HG02943 (cell line): Measurements from ENCODE around the gene PIP5K1B.

ENCODE experiments used
- ATAC-seq: cut with Tn5 transposase; IDR thresholded peaks from one replicate; pipeline ENCODE4 v1.9.1; 2021; ENCODE audit warnings: mild to moderate bottlenecking, low read depth, moderate library complexity; ENCODE audit not compliant: unreplicated experiment

PIP5K1B gene

GRCh38 chr9:69004836-69005235, 299.8 kb downstream of the PIP5K1B start:
- ATAC-seq: no peak

GRCh38 chr9:69009708-69010107, 304.7 kb downstream of the PIP5K1B start:
- no peak for ATAC-seq

- no peak for ATAC-seq
These were observed 307.8 kb downstream of the PIP5K1B start for GRCh38 chr9:69012696-69013381.

- no peak for ATAC-seq
These were observed 308.3 kb downstream of the PIP5K1B start for GRCh38 chr9:69013382-69013727.

- ATAC-seq: no peak
These were observed 309.0 kb downstream of the PIP5K1B start, which contains the start of gene PRKACG for GRCh38 chr9:69014013-69014412. PRKACG (minus strand) TSS chr9:69014113; CDS start chr9:69014092, 21 bp downstream.

GRCh38 chr9:69016191-69017096, 311.4 kb downstream of the PIP5K1B start:
- ATAC-seq: no peak

- ATAC-seq: no peak
These were observed 313.7 kb downstream of the PIP5K1B start for GRCh38 chr9:69018737-69019136.

GRCh38 chr9:69019808-69020207, 314.8 kb downstream of the PIP5K1B start:
- no peak for ATAC-seq

GRCh38 chr9:69020301-69021145, 315.5 kb downstream of the PIP5K1B start:
- ATAC-seq: no peak

- ATAC-seq: no peak
These were observed 318.6 kb downstream of the PIP5K1B start for GRCh38 chr9:69023650-69024049.

- peak; percentile 80 for ATAC-seq
These were observed 322.5 kb downstream of the PIP5K1B start for GRCh38 chr9:69027355-69028097.

- no peak for ATAC-seq
These were observed 323.7 kb downstream of the PIP5K1B start for GRCh38 chr9:69028754-69029153.

GRCh38 chr9:69029535-69029934, 324.5 kb downstream of the PIP5K1B start:
- ATAC-seq: no peak

GRCh38 chr9:69030851-69031645, 326.0 kb downstream of the PIP5K1B start:
- no peak for ATAC-seq

- no peak for ATAC-seq
These were observed 329.0 kb downstream of the PIP5K1B start for GRCh38 chr9:69034071-69034470.

GRCh38 chr9:69035438-69036308, 330.6 kb downstream of the PIP5K1B start, which contains the start of gene FXN:
FXN (plus strand) TSS chr9:69035752; CDS start chr9:69035783, 31 bp downstream.
- ATAC-seq: peak; percentile 92

- ATAC-seq: peak; percentile 36
These were observed 331.3 kb downstream of the PIP5K1B start for GRCh38 chr9:69036309-69036708.

GRCh38 chr9:69036799-69037198, 331.8 kb downstream of the PIP5K1B start:
- ATAC-seq: no peak
